ENCODE measurements around the gene SALL4. TPM values are rescaled to one million over a fixed set of nuclear protein-coding genes. Genes with fewer than 3 reads are reported as not detected.

Gene SALL4
- total RNA-seq, 1 experiment from 2014 or later, result 17.7 TPM

DNA sequence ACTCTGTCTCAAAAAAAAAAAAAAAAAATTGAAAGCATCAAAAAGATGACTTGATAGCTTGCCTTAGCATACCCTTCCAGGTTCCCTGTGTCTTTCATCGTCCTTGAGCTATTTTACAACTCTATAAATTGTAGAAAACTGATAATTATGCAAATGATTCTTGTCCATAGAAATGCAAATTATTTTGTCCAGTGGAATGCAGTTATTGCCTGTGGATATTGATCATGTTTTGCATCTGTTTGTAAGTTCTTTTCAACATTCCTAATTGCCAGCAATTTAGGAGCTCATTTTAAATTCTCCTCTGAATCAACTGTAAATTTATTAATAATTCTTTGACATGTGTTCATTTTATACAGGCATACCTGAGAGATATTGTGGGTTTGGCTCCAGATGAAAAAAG is 27.1 kb downstream of the SALL4 start:
- DNase-seq (ENCODE audit: low spot score), result no peak
- intact Hi-C loops (cut with micrococcal nuclease; ENCODE audit: unreplicated experiment), result no loop called here
- TF ChIP-seq EZH2 (IDR thresholded peaks at IDR 0.05; ENCODE audit: borderline replicate concordance, low read depth, low read length, poor library complexity, severe bottlenecking), result no peak
- TF ChIP-seq, protein P1, sequence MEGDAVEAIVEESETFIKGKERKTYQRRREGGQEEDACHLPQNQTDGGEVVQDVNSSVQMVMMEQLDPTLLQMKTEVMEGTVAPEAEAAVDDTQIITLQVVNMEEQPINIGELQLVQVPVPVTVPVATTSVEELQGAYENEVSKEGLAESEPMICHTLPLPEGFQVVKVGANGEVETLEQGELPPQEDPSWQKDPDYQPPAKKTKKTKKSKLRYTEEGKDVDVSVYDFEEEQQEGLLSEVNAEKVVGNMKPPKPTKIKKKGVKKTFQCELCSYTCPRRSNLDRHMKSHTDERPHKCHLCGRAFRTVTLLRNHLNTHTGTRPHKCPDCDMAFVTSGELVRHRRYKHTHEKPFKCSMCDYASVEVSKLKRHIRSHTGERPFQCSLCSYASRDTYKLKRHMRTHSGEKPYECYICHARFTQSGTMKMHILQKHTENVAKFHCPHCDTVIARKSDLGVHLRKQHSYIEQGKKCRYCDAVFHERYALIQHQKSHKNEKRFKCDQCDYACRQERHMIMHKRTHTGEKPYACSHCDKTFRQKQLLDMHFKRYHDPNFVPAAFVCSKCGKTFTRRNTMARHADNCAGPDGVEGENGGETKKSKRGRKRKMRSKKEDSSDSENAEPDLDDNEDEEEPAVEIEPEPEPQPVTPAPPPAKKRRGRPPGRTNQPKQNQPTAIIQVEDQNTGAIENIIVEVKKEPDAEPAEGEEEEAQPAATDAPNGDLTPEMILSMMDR (conservative IDR thresholded peaks at IDR 0.05; ENCODE audit: low read depth, low read length), result no peak
- no peak overlapping the region for H3K4me3 ChIP-seq (ENCODE audit: low read depth, low read length, poor library complexity, severe bottlenecking)
- H3K36me3 ChIP-seq (ENCODE audit: insufficient read depth, low read length, poor library complexity, severe bottlenecking), result no peaks in the 10 kb centered on the region
- ChIA-PET POLR2A (ENCODE audit: low non-redundant PET) (no interaction called here), CTCF (interaction anchor here (0.6 to 0.7 kb wide), 2 partner anchors 308 to 356 kb away, joined by 7 to 9 read pairs; no protein-coding TSS in a partner anchor)
- no peaks in the 10 kb centered on the region for H3K4me1 ChIP-seq (ENCODE audit: insufficient read depth, low read length, poor library complexity, severe bottlenecking)
- H3K27ac ChIP-seq (ENCODE audit: low read depth, low read length, poor library complexity, severe bottlenecking), result no peak overlapping the region
- no peaks in the 10 kb centered on the region for H3K27me3 ChIP-seq (replicated peaks; ENCODE audit: insufficient read depth, low read depth, low read length, poor library complexity)
- peaks cover 14% of the 10 kb centered on the region for H3K9me3 ChIP-seq (ENCODE audit: low read depth, low read length, poor library complexity, severe bottlenecking)
- no TSS peak for BruUV-seq (replicated peaks)

DNA sequence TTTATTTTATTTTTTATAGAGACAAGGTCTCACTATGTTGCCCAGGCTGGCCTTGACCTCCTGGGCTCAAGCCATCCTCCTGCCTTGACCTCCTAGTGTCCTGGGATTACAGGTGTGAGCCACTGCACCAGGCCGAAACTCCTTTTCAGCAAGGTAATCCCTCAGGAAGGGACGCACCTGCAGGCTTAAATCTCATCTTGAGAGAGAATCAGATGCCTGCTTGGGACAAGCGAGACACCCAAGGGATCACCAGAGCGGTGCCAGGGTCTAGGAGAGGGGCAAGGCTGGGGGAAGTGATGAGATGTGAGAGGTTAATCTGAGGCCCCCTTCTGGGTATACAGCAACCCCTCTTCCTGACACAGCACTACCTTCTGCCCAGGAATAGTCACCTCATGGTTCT is 30.1 kb downstream of the SALL4 start:
- ChIA-PET CTCF (no interaction called here), POLR2A (ENCODE audit: low non-redundant PET) (no interaction called here)
- Histone ChIP-seq H3K4me3 (ENCODE audit: low read depth, low read length, poor library complexity, severe bottlenecking) (no peak overlapping the region), H3K9me3 (ENCODE audit: low read depth, low read length, poor library complexity, severe bottlenecking) (no peaks in the 10 kb centered on the region), H3K27me3 (replicated peaks; ENCODE audit: insufficient read depth, low read depth, low read length, poor library complexity) (no peaks in the 10 kb centered on the region), H3K4me1 (ENCODE audit: insufficient read depth, low read length, poor library complexity, severe bottlenecking) (peaks cover 9% of the 10 kb centered on the region), H3K36me3 (ENCODE audit: insufficient read depth, low read length, poor library complexity, severe bottlenecking) (no peaks in the 10 kb centered on the region), H3K27ac (ENCODE audit: low read depth, low read length, poor library complexity, severe bottlenecking) (no peak overlapping the region)
- no peak for DNase-seq (ENCODE audit: low spot score)
- no peak for TF ChIP-seq EZH2 (IDR thresholded peaks at IDR 0.05; ENCODE audit: borderline replicate concordance, low read depth, low read length, poor library complexity, severe bottlenecking)
- TF ChIP-seq, protein P1 (conservative IDR thresholded peaks at IDR 0.05; ENCODE audit: low read depth, low read length), result no peak
- no TSS peak for BruUV-seq (replicated peaks)
- intact Hi-C loops (cut with micrococcal nuclease; ENCODE audit: unreplicated experiment), result no loop called here

DNA sequence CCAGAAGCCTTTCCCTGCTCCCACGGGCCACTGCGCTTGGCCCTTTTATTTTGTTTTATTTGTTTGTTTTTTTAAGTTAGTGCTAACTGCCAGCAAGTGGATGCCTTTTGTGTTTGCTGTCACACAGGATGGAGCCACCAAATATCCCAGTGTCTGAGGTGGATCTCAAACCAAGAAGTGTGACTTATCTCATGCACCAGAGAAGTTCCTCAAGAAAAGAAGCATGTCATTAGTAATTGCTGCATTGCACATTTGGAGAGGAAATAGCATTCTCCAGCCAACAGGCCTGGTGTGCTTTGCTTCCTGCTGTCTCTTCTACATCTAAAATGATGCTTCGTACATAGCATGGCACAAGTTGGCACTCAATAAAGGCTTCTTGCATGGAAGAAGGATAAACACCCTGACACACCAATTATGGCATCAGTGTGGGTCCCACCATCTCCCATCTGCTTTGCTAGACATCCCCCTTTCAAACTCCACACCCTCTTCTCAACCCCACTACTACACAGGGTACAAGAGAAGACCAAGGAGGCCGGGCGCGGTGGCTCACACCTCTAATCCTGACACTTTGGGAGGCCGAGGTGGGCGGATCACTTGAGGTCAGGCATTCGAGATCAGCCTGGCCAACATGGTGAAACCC is 32.2 kb downstream of the SALL4 start:
- TF ChIP-seq, protein P1 (conservative IDR thresholded peaks at IDR 0.05; ENCODE audit: low read depth, low read length), result no peak
- no peak for TF ChIP-seq EZH2 (IDR thresholded peaks at IDR 0.05; ENCODE audit: borderline replicate concordance, low read depth, low read length, poor library complexity, severe bottlenecking)
- CTCF ChIA-PET, result interaction anchor here (0.6 to 0.7 kb wide), 2 partner anchors 30 to 130 kb away, joined by 4 read pairs; no protein-coding TSS in a partner anchor
- intact Hi-C loops (cut with micrococcal nuclease; ENCODE audit: unreplicated experiment), result loop anchor here (10.0 kb wide), 1 partner anchor 135 kb away; no protein-coding TSS in a partner anchor

More for the DNA sequence above, 32.2 kb downstream of the SALL4 start:
- no TSS peak for BruUV-seq (replicated peaks)
- no peak overlapping the region for H3K4me3 ChIP-seq (ENCODE audit: low read depth, low read length, poor library complexity, severe bottlenecking)
- H3K27me3 ChIP-seq (replicated peaks; ENCODE audit: insufficient read depth, low read depth, low read length, poor library complexity), result no peaks in the 10 kb centered on the region
- peak; percentile 75 for DNase-seq (ENCODE audit: low spot score)
- H3K27ac ChIP-seq (ENCODE audit: low read depth, low read length, poor library complexity, severe bottlenecking), result no peak overlapping the region
- no peaks in the 10 kb centered on the region for H3K9me3 ChIP-seq (ENCODE audit: low read depth, low read length, poor library complexity, severe bottlenecking)
- no peaks in the 10 kb centered on the region for H3K36me3 ChIP-seq (ENCODE audit: insufficient read depth, low read length, poor library complexity, severe bottlenecking)
- POLR2A ChIA-PET (ENCODE audit: low non-redundant PET), result no interaction called here
- H3K4me1 ChIP-seq (ENCODE audit: insufficient read depth, low read length, poor library complexity, severe bottlenecking), result peaks cover 9% of the 10 kb centered on the region
